ENCODE measurements around the gene MYBPHL. TPM values are rescaled to one million over a fixed set of nuclear protein-coding genes. Genes with fewer than 3 reads are reported as not detected.
A peak's percentile ranks its signal among the peaks of the same experiment; 100 is the strongest.

MYBPHL gene
- total and polyA plus RNA-seq, 2 of the 13 experiments (the other 11 are each of a cell fraction or from before 2014, with no cell fraction given) = 3.7 to 3.8 TPM

GRCh38 chr1:109298666-109299557 is 7.9 kb downstream of the MYBPHL start (continued):
- TF ChIP-seq ZNF800 (CRISPR knock-in tag; IDR thresholded peaks at IDR 0.05) (no peak; the same call in 1 of the 2 replicates), EP300 (IDR thresholded peaks at IDR 0.05; ENCODE audit: low read depth in 2 of 2, low read length in 2 of 2) (peak; percentile 90 to 94), EP300 (CRISPR knock-in tag; IDR thresholded peaks at IDR 0.05; ENCODE audit: borderline replicate concordance) (peak; percentile 88), ZNF574 (CRISPR knock-in tag; IDR thresholded peaks at IDR 0.05) (peak; percentile 51; the same call in 1 of the 2 replicates), ZNF878 (CRISPR knock-in tag; IDR thresholded peaks at IDR 0.05) (peak; percentile 79), PITX1 (CRISPR knock-in tag; IDR thresholded peaks at IDR 0.05) (peak; percentile 72; the same call in 1 of the 2 replicates), ZNF235 (CRISPR knock-in tag; IDR thresholded peaks at IDR 0.05; ENCODE audit: borderline replicate concordance) (0 out of 2 replicates have a peak, but pooled peaks have one; percentile 24), ZFX (CRISPR knock-in tag; IDR thresholded peaks at IDR 0.05; ENCODE audit: low read depth) (peak; percentile 40), ZNF30 (CRISPR knock-in tag; IDR thresholded peaks at IDR 0.05) (no peak), GABPA (IDR thresholded peaks at IDR 0.05; ENCODE audit: low read depth, low read length) (no peak), GABPA (CRISPR knock-in tag; IDR thresholded peaks at IDR 0.05; ENCODE audit: low read depth) (0 out of 2 replicates have a peak, but pooled peaks have one; percentile 37), TFE3 (CRISPR knock-in tag; IDR thresholded peaks at IDR 0.05) (peak; percentile 72), HOXA9 (CRISPR knock-in tag; IDR thresholded peaks at IDR 0.05; ENCODE audit: borderline replicate concordance) (no peak), ZNF543 (CRISPR knock-in tag; IDR thresholded peaks at IDR 0.05) (peak; percentile 74; the same call in 1 of the 2 replicates), ZNF782 (CRISPR knock-in tag; IDR thresholded peaks at IDR 0.05; ENCODE audit: borderline replicate concordance) (0 out of 2 replicates have a peak, but pooled peaks have one; percentile 48), KDM3A (CRISPR knock-in tag; IDR thresholded peaks at IDR 0.05; ENCODE audit: low read depth) (peak; percentile 77; the same call in 1 of the 2 replicates)
- TF ChIP-seq, protein P1, sequence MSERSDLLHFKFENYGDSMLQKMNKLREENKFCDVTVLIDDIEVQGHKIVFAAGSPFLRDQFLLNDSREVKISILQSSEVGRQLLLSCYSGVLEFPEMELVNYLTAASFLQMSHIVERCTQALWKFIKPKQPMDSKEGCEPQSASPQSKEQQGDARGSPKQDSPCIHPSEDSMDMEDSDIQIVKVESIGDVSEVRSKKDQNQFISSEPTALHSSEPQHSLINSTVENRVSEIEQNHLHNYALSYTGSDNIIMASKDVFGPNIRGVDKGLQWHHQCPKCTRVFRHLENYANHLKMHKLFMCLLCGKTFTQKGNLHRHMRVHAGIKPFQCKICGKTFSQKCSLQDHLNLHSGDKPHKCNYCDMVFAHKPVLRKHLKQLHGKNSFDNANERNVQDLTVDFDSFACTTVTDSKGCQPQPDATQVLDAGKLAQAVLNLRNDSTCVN (CRISPR knock-in tag; IDR thresholded peaks at IDR 0.05; ENCODE audit: borderline replicate concordance) = peak; percentile 63
- TF ChIP-seq, protein P2, sequence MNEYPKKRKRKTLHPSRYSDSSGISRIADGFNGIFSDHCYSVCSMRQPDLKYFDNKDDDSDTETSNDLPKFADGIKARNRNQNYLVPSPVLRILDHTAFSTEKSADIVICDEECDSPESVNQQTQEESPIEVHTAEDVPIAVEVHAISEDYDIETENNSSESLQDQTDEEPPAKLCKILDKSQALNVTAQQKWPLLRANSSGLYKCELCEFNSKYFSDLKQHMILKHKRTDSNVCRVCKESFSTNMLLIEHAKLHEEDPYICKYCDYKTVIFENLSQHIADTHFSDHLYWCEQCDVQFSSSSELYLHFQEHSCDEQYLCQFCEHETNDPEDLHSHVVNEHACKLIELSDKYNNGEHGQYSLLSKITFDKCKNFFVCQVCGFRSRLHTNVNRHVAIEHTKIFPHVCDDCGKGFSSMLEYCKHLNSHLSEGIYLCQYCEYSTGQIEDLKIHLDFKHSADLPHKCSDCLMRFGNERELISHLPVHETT (CRISPR knock-in tag; conservative IDR thresholded peaks at IDR 0.05) = peak; percentile 7; the same call in 1 of the 2 replicates
- TF ChIP-seq, protein P3, sequence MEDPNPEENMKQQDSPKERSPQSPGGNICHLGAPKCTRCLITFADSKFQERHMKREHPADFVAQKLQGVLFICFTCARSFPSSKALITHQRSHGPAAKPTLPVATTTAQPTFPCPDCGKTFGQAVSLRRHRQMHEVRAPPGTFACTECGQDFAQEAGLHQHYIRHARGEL (CRISPR knock-in tag; IDR thresholded peaks at IDR 0.05) = no peak; the same call in 1 of the 2 replicates
